HG03342 (cell line): ENCODE measurements around the gene GP2.

ENCODE experiments used
- ATAC-seq: cut with Tn5 transposase; IDR thresholded peaks from one replicate; pipeline ENCODE4 v1.9.1; 2021; ENCODE audit warnings: mild to moderate bottlenecking, moderate library complexity; ENCODE audit not compliant: unreplicated experiment

GP2 gene

DNA sequence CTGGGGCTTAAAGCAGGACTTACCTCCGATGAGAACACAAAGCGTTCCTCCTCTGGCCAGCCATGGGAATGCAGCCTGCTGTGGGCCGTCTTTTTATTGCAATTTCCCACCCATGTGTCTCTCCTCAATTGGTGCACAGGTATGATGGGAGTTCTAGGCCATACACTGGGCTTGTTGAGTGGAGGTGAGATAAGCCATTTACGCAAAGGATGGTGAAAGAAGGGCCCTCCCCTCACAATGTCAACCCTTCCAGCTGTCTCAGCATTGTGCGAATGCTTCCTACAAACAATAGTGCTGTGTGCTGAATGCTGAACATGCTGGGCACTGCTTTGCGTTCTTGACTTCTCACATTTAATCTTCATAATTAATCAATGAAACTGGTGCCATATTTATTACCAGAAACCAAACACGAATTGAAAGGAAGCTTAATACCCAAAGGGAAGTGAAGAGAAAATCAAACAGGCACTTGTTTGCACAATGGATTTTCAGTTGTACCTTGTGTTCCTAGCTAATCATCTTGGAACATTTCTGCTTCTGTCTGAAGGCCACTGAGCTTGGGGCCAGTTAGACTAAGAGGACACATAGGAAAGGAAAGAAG lies at the start of gene GP2:
Gene GP2 (minus strand): TSS at position 70 of the 598 bp plus-strand sequence. CDS start 1,082 bp downstream, outside the sequence.
- no peak for ATAC-seq

DNA sequence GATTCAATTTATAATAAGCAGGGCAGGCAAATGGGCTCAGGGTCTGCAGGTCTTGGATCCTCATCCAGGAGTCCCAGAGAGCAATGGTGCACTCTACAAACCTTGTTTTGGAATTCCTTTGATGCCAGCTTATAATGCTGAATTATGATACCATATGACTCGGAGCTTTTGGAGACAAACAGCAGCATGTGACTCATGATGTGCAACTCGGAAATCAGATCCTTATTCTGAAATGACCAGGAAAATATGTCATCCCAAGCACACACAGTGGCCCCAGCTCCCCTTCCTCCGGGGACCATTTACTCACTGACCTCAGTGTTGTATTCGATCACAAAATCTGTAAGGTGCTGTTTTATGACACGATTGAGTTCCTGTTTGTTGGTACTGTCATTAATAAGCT lies 45.4 kb upstream of the GP2 start:
- ATAC-seq, result no peak

DNA sequence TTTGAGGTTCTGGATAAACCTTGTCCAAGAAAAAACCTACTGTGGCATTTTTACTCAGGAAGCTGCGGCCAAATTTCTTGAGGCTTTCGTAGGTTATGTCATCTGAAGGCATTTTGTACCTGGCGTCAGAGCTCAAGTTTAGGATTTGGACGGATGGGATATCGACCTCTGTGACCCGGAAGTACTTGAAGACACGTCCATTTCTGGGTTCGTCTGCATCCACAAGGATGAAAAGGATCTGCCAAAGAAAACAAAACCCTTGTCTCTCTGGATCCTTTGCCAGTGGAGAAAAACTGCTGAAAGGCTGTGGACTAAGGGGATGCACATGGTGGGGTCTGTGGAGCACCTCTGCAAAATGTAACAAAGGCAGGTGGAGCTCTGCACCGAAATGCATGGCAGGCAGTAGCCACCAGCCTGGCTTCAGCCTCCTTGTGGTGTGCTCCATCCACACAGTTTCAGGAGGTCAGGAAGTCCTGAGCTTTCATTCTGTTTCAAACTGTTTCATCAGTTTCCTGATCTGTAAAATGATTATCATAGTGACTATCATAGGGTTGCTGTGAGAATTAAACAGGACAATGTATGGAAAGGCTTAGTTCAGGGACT lies 42.2 kb upstream of the GP2 start:
- ATAC-seq, result no peak

DNA sequence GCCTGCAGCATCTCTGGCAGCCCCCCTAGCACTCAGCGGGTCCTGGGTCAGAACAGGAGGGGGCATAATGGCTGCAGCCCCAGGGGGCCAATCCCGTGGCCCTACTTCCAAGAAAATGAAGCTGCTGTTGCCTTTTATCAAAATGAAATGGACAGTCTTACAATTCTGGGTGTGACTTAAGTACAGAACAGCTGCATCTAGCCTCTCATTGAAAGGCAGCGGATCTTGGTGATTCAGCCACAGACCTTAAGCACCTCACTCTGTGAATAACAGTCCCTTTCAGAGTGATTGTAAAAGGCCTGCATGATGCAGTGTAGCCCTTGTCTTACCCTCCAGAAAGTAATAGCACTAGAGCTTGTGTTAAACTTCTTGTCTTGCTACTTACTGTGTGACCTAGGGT lies 36.7 kb upstream of the GP2 start:
- no peak for ATAC-seq

DNA sequence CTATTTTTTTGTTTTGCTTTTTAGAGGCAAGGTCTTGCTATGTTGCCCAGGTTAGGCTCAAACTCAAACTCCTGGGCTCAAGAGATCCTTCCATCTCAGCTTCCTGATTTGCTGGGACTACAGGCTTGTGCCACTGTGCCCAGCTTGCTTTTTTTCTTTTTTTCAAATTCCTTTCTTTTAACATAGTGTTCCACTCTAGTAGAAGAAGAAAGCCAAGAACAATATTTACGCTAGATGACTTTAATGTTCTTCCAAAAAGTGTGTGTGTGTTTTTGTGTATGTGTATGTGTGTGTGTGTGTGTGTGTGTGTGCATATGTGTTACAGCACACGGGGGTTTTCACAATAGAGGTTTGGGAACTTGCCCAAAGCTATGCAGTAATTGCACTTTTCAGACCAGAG lies 35.9 kb upstream of the GP2 start:
- no peak for ATAC-seq

DNA sequence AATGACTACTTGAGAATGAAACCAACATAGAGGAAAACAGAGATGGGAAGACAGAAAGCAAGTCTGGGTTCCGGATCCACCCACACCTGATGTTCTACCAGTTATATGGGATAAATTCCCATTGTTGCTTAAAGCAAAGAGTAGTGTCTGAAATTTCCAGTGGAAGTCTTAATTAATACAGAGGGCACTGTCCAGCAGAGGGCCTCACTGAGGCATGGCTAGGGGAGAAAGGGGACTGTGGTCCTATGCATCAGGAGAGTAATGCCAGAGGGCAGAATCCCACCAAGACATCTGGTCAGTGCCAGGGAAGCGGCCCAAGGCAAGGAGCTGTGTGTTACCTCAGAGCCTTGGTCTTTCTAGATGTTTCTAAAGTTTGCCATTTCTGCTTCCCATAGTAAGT lies 32.7 kb upstream of the GP2 start:
- ATAC-seq, result no peak

DNA sequence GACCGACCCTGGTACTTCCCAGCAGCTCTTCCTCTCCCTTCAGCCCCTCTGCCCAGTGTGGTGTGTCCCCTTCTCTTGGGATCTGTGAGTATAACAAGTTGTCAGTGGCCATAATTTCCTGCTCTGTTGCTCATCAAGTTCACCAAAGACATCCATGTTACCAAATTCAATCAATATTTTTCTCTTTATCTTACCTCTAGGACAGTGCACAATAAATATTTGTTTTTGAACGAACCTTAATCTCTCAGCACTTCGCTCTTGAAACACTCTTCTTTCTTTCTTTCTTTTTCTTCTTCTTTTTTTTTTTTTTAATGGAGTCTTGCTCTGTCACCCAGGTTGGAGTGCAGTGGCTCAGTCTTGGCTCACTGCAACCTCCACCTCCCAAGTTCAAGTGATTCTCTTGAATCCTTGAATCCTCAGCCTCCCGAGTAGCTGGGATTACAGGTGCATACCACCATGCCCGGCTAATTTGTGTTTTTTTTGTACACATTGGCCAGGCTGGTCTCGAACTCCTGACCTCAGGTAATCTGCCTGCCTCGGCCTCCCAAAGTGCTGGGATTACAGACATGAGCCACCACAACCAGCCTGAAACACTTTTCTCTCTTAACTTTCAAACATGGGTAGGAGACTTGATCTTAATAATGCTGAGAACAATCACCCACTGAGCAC lies 27.9 kb upstream of the GP2 start:
- ATAC-seq, result no peak

DNA sequence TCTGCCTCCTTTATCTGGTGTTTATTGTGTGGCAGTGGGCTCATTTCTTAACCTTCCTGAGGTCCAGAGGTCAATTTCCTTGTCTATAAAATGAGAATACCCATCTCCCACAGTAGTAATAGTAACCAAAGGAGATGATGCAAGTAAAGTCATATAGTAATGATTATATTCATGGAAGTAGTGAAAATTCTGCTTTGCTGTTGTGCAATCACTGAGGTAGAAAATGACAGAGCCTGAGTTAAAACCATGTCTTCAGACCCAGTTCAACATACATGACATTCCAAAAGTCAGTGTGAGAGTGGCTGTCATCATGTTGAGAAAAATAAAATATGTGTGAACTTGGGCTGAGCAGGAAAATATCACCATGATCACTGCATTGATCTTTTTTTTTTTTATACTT lies 26.1 kb upstream of the GP2 start:
- ATAC-seq, result no peak

DNA sequence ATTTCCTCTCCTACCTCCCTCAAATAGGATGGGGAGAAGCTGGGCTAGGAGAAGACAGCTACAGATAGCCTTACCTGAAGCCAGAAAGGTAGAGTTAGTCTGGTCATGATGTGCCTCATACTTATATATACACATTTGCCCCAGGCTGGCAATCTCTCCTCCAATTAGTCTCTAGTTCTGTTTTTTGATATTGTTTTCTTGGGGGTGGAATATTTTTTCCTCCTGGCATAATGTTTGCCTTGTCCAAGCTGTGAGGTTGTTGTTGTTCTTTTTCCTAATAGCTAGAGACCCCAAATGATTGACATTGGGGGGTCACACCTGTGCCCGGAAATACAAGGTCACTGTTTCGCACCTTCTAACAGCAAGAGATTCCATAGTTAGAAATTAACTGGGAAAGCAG lies 25.3 kb upstream of the GP2 start, which contains the start of gene UMOD:
Gene UMOD (minus strand): TSS at position 101 of the 400 bp plus-strand sequence. CDS start 1,978 bp downstream, outside the sequence.
- ATAC-seq, result no peak

DNA sequence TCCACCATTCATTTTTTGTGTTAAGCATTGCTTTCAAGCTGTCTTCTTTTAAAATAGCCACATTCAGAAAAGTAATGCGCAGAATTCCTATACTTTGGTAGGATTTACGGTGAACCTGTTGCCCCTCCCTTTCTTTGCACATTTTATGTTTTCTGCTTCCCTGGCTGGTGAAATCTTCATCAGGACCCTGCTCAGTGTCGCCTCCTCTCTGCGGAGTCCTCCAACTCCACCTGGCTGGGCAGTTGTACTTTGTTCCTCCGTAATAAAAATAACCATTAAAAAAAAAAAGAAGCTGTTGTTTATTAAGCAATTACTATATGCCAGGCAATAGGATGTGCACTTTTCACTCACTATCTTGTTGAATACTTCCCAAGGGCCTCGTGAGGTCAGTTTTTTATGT lies 22.3 kb upstream of the GP2 start:
- no peak for ATAC-seq

DNA sequence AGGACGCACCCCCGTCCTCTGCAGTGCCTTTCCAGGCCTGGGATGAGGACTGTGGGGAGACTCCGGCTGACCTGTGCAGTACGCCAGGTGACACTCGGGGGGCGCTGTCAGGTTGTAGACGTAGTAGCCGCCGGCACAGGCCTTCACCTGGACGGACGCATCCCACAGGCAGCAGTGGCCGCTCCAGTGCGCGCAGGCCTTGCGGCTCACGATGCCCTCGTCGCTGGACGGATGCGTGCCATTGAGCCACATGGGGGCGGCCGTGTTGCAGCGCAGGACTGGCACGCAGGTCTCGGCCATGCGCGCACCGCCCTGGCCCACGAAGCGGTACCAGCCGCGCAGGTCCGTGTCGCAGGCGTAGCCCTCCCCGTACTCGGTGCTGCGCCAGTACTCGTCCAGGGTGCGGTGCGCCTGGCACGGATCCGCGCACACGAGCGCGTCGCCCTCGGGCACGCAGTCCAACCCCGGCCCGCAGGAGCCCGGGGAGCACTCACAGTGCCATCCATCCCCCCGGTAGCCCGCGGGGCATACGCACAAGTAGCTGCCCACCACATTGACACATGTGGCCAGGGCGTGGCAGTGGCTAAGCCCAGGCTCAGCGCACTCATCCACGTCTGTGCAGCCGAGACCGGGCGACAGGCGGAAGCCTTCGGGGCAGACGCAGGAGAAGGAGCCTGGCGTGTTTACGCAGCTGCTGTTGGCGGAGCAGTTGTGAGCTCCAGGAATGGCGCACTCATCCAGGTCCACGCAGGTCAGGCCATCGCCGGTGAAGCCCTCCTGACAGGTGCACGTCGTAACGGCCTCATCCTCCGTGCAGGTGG lies 21.3 kb upstream of the GP2 start:
- no peak for ATAC-seq

DNA sequence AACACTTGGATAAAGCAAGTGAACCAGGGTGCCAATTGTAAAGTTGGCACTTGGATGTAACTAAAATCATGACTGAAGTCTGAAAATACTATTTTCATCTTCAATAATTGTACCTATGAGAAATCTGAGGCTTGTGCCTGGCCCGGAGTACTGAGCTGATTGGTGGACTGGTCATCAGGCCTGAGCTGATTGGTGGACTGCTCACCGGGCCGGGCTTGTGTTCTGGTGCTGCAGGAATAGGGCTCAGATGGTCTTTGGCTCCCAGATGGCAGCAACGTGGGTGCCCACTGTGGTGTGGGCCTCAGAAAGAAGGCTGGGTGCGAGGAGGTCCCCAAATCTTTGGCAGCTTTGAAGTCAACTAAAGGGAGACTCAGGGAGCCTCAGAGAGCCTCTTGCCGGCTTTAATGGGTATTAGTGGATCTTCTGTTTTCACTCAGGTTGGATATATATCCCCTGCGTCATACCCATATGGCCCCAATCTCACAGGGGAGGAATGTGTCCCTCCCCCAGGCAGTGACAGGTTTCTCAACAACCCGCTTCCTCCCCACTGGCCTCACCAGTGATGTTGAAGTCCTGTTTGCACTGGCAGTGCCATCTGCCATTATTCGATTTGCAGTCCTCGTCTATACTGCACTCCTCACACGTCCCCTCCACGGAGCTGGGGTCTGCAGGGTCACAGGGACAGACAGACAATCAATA lies 20.5 kb upstream of the GP2 start:
- ATAC-seq, result no peak

DNA sequence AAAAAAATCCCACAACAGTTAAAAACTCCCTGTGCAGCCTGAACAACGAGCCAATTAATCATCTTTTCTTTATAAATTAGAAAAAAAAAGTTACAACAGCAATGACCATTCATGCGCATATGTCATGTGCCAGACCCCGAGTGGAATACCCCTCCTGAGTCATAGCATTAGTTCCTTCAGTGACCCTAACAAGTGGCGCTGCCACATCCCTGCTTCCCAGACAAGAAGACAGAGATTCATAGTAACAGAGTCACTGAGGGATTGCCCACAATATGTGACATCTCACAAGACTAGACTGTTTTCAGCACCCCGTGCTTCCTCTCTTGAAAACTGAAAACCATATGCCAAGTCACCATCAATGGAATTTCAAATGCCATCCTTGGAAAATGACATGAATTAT lies 17.3 kb upstream of the GP2 start:
- no peak for ATAC-seq

DNA sequence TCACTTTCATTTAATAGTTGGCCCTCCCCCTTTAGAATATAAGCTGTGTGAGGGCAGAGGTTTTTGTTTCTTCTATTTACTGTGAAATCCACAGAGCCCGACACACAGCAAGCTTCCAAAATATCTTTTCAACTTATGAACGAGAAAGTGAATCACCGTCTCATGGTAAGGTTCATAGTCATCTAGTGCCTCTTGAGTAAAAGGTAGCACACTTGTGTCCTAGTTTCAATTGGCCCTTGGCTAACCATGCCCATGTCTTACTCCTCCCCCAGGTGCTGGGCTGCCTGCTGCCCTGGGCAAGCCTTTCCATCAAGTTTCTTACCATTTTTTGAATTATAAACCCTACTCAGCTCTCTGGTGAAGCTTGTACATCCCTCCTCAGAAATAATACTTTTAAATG lies 12.4 kb upstream of the GP2 start:
- ATAC-seq, result no peak

DNA sequence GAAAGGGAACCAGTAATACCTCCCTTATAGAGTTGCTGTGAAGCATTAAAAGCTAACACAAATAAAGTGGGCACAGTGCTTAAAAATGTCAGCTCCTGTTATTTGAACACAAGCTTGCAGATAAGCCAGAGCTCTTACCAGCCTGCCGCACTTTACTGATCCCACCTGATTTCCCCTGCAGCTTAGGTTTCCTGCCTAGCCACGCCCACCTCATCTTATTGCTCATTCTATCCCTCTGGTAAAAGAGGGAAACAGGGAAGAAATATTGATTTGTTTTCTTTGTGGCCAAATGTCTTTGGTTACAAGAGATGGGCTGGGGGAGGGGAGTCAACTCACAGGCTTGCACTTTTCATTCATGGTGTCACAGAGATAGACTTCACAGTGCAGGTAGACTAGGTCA lies 9.6 kb upstream of the GP2 start:
- ATAC-seq, result no peak

DNA sequence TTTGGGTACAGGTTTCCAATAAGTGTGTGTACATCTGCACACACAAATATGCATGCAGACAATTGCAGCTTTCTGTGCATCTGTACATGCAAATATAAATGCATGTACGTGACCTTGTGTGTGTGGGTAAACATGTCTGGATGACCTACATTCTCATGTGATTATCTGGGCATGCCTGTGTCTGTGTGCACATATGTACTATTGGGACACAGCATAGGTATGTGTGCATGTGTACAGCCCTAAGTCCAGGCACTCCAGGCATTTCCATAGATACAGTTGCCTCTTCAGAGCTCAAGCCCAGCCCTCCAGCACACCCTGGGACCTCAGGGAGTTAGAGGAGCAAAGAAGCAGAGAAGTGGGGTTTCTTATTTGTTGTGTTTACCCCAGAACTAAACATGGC lies 7.1 kb upstream of the GP2 start:
- ATAC-seq, result no peak

DNA sequence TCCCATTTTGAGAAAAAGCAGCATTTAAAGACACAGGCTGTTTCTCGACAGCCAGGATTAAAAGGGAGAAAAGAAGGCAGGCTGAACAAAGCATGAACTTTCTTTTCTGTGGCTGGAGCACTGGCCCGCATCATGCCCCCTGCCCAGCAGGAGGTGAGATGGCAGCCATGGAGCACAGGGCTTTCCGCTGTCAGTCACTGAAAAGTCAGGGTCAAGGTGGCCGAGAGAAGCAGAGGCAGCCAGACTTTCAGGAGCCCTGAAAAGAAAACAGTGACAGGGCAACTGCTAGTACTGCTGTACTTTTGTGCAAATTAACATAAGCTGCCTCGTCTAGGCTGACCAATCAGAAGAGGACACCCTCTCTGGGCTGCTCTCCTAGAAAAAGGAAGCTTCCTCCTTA lies 5.8 kb upstream of the GP2 start:
- ATAC-seq, result no peak

DNA sequence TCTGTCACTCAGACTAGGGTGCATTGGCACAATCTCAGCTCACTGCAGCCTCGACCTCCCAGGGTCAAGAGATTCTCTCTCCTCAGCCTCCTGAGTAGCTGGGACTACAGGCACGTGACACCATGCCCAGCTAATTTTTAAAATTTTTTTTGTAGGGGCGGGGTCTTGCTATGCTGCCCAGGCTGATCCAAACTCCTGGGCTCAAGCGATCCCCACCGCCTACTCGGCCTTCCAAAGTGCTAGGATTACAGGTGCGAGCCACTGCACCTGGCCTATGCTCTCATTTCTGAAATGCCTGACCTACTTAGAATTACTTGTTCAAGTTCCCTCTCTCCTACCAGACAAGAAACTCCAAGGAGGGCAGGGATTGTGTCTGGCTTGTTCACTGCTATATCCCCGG lies 5.1 kb upstream of the GP2 start:
- no peak for ATAC-seq

DNA sequence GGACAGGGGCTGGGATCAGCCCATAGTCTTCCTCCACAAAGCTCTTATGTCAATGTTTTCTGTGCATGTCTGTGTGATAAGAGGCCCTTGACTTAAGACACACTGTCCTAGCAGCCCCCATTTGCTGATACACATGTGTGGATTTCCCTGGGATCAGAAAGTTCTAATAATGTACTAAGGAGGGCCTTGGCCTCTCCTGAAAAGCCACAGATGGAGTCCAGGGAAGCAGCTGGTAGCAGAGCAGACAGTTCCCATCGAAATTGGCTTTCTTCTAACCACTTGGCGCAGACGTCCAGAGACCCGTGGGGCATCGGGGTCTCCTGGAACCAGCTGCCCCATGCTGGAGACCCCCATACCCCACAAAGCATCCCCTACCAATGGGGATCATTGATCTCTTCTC lies 4.3 kb upstream of the GP2 start:
- no peak for ATAC-seq

DNA sequence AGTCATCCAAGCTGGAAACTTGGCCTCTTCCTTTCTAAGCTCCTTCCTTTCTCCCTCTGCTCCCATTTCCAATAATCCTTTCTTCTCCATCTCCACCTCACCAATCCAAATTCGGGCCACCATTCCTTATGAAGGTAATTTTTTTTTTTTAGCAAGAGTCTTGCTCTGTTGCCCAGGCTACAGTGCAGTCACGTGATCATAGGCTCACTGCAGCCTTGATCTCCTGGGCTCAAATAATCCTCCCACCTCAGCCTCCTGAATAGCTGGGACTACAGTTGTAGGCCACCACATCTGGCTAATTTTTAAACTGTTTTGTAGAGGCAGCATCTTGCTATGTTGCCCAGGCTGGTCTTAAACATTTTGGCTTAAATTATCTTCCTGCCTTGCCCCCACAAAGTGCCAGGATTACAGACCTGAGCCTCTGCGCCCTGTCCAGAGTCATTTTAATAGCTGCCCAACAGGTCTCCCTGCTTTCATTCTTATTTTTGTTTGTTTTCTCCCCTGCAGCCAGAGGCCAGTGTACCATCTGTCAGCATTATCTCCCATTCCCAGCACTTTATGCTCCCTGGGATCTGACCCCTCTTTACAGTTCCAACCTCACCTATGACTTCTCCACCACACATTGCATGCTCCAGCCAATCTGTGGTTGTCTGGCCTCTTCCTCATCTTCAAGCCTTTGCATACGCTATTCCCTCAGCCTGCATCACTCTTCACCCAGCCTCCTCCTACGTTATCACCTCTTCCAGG lies 2.3 kb upstream of the GP2 start:
- no peak for ATAC-seq
